ENCODE measurements around the gene DMRTA1.
"Not testable (repeated sequence)": the region's sequence is repeated elsewhere in the genome, so short reads cannot be mapped to it uniquely, and the experiment has no call there.

Gene DMRTA1

GRCh38 chr9:22463205-22463604 is 16.6 kb downstream of the DMRTA1 start:
- no peak for DNase-seq

- peak; percentile 71 for DNase-seq
These were observed 23.4 kb downstream of the DMRTA1 start for GRCh38 chr9:22469928-22470544.

DNA sequence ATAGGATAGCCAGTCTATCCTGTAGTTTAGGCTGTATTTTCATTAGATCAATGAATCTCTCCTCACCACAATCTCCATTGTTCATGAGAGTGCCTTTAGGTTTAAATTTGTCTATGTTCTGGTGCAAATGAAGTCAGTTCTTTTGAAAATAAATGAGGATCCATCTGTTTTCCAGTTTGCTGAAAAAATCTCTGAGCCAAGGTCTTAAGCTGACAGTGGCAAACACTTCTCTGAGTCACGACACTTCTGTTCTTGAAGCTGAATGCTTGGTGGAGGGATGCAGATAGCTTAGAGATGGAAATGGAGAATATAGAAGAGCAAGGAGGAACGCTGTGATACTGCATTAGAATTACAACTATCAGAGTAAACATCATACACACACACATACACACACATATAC is 34.9 kb downstream of the DMRTA1 start:
- DNase-seq = no peak

DNA sequence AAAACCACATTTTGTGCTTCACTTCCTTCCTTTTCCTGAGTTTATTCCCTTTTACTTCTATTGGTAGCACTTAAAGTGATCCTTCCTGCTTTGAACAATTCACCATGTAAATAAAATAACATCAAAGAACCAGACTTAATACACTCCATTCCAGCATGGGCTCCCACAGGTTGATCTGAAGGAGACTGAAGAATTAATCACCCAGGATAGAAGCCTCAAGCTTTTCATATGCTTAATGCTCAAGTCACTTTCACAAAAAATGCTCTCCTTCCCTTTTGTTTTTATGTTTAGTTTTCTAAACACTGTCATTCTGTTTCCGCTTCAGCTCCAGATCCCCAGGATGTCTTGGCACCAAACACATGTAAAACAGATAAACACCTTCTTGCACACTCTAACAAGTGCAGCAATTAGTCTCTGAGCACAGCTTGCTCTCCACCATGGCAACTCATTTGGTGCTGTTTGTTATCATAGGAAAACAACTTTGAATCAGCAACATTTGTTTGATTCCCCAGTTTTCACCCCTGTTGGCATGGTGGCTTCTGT is 37.0 kb downstream of the DMRTA1 start:
- no peak for DNase-seq

DNA sequence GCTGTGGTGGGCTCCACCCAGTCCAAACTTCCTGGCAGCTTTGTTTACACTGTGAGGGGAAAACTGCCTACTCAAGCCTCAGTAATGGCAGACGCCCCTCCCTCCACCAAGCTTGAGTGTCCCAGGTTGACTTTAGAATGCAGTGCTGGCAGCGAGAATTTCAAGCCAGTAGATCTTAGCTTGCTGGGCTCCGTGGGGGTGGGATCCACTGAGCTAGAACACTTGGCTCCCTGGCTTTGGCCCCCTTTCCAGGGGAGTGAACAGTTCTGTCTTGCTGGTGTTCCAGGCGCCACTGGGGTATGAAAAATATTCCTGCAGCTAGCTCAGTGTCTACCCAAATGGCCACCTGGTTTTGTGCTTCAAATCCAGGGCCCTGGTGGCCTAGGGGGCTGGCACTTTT is 49.6 kb downstream of the DMRTA1 start:
- DNase-seq = not testable (repeated sequence)
